ENCODE measurements around the gene NNMT.

DNA sequence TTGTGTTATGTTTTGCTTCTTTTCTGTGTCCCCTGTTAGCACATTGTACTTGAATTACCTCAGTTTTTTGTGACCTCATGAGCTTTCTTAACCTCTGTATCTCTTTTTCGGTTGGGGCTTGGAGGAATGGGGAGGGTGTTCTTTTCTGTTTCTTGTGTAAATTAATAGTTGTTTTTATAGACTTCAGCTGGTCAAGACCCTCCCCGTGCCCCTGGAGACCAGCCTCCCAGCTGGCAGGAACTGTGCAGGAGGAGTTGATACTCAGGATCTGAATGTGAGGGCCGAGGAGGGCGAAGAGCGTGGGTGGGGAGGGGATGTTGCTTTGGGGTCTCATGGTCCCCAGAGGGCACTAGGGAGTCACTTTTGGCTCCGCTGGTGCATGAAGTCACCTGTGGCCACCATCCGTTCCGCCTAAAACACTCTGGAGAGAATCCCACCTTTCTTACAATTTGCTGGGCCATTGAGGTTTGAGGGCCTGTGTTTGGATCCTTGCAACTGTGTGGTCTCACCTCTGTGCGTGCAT, 44.3 kb upstream of the NNMT start:
- no peak for TF ChIP-seq POLR2A (IDR thresholded peaks at IDR 0.05; ENCODE audit: low read depth, low read length)
- no peak for TF ChIP-seq POLR2AphosphoS5 (IDR thresholded peaks at IDR 0.05; ENCODE audit: low read depth, low read length)
- TF ChIP-seq TAF1 (IDR thresholded peaks at IDR 0.05; ENCODE audit: low read depth, low read length), result no peak
- TF ChIP-seq PAX5 (IDR thresholded peaks at IDR 0.05; ENCODE audit: insufficient read depth, low read length, severe bottlenecking), result no peak
- no peak for TF ChIP-seq SPI1 (IDR thresholded peaks at IDR 0.05; ENCODE audit: low read depth, low read length)
